Colonic mucosa (tissue), 4 donors: Measurements from ENCODE around the gene TPH1. TPM values are rescaled to one million over a fixed set of nuclear protein-coding genes. Genes with fewer than 3 reads are reported as not detected.

ENCODE experiments used
- DNase-seq: peaks from one replicate; pipeline ENCODE4 v3.0.0-alpha.2; 2020
- H3K27ac ChIP-seq: fragments of 200-600 bp; one replicate; pipeline ENCODE4 v1.8.0; 2021
- H3K27me3 ChIP-seq: fragments of 200-600 bp; one replicate; pipeline ENCODE4 v1.8.0; 2021
- H3K36me3 ChIP-seq: fragments of 200-600 bp; one replicate; pipeline ENCODE4 v1.8.0; 2021
- H3K4me1 ChIP-seq: fragments of 200-600 bp; one replicate; pipeline ENCODE4 v1.8.0; 2021; ENCODE audit warnings: mild to moderate bottlenecking
- H3K4me3 ChIP-seq: fragments of 200-600 bp; one replicate; pipeline ENCODE4 v1.8.0; 2021
- H3K9ac ChIP-seq, 2 donors: one replicate each; pipeline ENCODE4 v1.7.0; 2013; ENCODE audit warnings: control low read depth in 2 of 2, low read depth in 2 of 2, low read length in 2 of 2
- H3K9me3 ChIP-seq: fragments of 200-600 bp; one replicate; pipeline ENCODE4 v1.8.0; 2021
- intact Hi-C: fragments of 100-400 bp; cut with DNase I; formaldehyde crosslinking; loops from one replicate; pipeline ENCODE4 v1.14.1; 2022
- total RNA-seq, 2 donors: library from RNA; stranded (reverse); fragmentation: NEBNext Ultra II Directional in 1 of 2; extraction: Animal tissue kit (Norgen Biotek cat#: 25700) in 1 of 2; gene quantifications; one replicate each; pipeline ENCODE4 v1.2.1, GENCODE V29; 2021
- TF ChIP-seq, protein P1 (sequence below): fragments of 200-600 bp; IDR thresholded peaks from one replicate; pipeline ENCODE4 v1.8.0; 2022; ENCODE audit warnings: antibody characterized with exemption, mild to moderate bottlenecking
- donor health status: healthy.
- donor health status: DM: no; HTN: no; CAD: no.
- donor health status: DM: no; HTN: no; CAD: no.

TPH1 gene
- total RNA-seq, 2 donors from 2014 or later = 6.7 to 12.4 TPM

DNA sequence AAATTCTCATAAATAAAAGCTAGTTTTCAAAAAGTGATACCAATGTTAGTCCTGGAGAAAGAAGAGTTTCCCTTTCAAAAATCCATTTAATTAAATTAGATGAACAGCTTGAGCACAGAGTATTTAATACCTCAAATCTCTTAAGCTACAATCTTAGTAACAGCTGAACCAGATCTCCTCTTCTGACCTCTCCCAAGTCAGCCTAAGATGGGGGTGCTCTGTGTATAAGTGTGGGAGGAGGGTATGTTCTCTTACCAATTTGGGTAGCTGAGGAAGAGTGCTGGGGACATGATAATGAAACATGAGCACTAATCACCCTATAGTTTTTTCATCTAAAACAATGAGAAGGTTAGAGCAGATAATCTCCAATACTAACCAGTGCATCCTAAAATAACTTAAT is 9.6 kb downstream of the TPH1 start:
- Histone ChIP-seq H3K27me3 (no peaks in the 10 kb centered on the region), H3K4me1 (no peaks in the 10 kb centered on the region), H3K4me3 (no peak overlapping the region), H3K27ac (no peak overlapping the region), H3K9ac (no peak overlapping the region), H3K9me3 (no peaks in the 10 kb centered on the region), H3K36me3 (no peaks in the 10 kb centered on the region)
- intact Hi-C loops = no loop called here
- TF ChIP-seq, protein P1, sequence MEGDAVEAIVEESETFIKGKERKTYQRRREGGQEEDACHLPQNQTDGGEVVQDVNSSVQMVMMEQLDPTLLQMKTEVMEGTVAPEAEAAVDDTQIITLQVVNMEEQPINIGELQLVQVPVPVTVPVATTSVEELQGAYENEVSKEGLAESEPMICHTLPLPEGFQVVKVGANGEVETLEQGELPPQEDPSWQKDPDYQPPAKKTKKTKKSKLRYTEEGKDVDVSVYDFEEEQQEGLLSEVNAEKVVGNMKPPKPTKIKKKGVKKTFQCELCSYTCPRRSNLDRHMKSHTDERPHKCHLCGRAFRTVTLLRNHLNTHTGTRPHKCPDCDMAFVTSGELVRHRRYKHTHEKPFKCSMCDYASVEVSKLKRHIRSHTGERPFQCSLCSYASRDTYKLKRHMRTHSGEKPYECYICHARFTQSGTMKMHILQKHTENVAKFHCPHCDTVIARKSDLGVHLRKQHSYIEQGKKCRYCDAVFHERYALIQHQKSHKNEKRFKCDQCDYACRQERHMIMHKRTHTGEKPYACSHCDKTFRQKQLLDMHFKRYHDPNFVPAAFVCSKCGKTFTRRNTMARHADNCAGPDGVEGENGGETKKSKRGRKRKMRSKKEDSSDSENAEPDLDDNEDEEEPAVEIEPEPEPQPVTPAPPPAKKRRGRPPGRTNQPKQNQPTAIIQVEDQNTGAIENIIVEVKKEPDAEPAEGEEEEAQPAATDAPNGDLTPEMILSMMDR = no peak
- DNase-seq = no peak

DNA sequence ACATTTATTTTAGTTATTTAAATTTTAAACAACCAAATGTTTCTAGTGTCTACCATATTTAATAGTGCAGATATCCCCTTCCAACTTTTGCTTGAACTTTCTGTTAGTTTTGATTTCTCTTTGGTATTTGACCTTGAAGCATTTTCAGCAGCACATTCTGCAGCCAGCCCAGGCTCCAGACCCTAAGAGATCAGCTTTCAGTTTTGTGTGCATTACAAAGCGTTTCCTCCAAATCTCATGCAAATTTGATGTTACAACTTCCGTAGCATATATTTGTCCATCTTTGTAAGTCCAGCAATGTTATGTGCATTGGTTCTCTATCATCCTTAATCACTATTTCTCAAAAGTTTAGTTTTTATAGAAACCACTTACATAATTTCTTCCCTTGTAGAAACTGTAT is 18.6 kb downstream of the TPH1 start:
- no peaks in the 10 kb centered on the region for H3K27me3 ChIP-seq
- DNase-seq = no peak
- no peaks in the 10 kb centered on the region for H3K36me3 ChIP-seq
- TF ChIP-seq, protein P1 = no peak
- H3K27ac ChIP-seq = no peak overlapping the region
- H3K9me3 ChIP-seq = no peaks in the 10 kb centered on the region
- no peak overlapping the region for H3K9ac ChIP-seq
- no peak overlapping the region for H3K4me3 ChIP-seq
- intact Hi-C loops = no loop called here
- H3K4me1 ChIP-seq = no peaks in the 10 kb centered on the region

DNA sequence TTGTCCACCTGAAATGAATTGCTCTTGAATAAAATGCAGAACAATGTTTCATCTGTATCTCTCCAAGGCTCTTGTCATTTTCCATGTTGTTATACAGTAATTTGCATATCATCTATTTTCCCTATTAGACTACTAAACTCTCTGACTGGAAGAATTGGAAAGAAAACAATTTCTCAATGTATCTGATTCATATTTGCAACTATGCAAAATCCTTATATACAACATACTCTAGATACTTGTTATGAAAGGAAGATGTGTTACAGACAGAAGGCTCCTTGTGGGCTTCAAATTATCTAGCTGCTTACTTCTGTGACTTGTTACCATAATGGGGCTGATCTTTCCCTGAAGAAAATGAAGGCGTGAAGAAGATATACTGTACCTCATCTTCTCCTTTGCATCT is 23.6 kb downstream of the TPH1 start:
- intact Hi-C loops = no loop called here
- Histone ChIP-seq H3K9ac (no peak overlapping the region), H3K9me3 (no peaks in the 10 kb centered on the region), H3K4me1 (no peaks in the 10 kb centered on the region), H3K27ac (no peak overlapping the region), H3K36me3 (no peaks in the 10 kb centered on the region), H3K27me3 (no peaks in the 10 kb centered on the region), H3K4me3 (no peak overlapping the region)
- no peak for DNase-seq
- TF ChIP-seq, protein P1 = no peak

DNA sequence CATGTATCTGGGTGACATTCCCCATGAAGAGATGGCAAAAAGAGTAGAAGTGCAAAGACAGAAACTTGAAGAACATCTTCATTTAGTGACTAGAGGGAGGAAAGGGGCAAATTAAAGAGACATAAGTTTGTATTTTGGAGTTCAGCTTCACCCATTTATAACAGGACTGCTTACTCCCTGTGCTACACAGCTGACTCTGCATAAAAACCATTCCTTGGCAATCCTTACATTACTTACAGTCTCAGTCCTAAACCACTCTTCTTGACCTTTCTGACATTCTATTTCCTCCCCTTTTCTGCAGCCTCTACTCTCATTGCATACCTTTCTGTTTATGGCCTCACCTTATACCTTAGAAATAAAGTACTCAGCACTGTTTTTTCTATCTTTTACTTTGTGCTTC is 26.4 kb downstream of the TPH1 start:
- TF ChIP-seq, protein P1 = no peak
- Histone ChIP-seq H3K4me1 (no peaks in the 10 kb centered on the region), H3K27me3 (no peaks in the 10 kb centered on the region), H3K36me3 (no peaks in the 10 kb centered on the region), H3K4me3 (no peak overlapping the region), H3K9ac (no peak overlapping the region), H3K27ac (no peak overlapping the region), H3K9me3 (no peaks in the 10 kb centered on the region)
- no peak for DNase-seq
- intact Hi-C loops = no loop called here

DNA sequence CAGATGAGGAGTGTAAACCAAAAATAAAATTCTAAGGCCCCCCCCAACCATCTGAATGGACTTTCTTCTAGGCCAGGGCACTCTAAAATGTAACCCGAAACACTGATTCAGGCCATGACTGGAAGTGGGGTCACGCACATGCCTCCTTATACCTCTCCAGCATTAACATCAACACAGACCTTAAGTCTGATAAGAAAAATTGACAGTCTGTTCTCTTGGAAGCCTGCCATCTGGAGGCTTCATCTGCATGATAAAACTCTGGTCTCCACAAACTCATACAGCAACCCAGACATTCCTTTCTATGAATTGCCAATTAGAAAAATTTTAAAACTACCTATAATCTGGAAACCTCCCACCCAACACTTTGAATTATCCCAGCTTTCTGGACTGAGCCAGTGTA is 29.3 kb downstream of the TPH1 start:
- Histone ChIP-seq H3K4me3 (no peak overlapping the region), H3K9ac (no peak overlapping the region), H3K27ac (no peak overlapping the region), H3K36me3 (no peaks in the 10 kb centered on the region), H3K27me3 (no peaks in the 10 kb centered on the region), H3K4me1 (no peaks in the 10 kb centered on the region), H3K9me3 (no peaks in the 10 kb centered on the region)
- TF ChIP-seq, protein P1 = no peak
- intact Hi-C loops = no loop called here
- no peak for DNase-seq

DNA sequence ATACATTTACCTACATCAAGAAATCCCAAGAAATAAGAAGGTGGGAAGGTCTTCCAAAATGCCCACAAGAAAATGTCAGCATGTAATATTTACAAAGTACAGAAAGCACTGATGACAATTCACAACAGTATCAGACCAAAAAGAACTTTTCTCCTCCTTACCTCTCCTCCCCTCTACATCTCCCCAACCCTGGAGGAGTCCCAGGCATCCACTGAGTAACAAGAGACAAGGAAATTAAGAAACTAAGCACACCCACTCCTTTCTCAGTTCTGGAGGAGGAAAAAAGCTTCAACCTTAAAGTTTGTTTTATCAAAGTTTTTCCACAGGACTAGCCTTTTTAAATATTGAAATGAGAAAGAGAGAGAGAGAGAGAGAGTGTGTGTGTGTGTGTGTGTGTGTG is 31.2 kb downstream of the TPH1 start:
- TF ChIP-seq, protein P1 = no peak
- no peak overlapping the region for H3K9ac ChIP-seq
- no peaks in the 10 kb centered on the region for H3K4me1 ChIP-seq
- no peak overlapping the region for H3K27ac ChIP-seq
- intact Hi-C loops = no loop called here
- no peak overlapping the region for H3K4me3 ChIP-seq
- H3K36me3 ChIP-seq = no peaks in the 10 kb centered on the region
- no peaks in the 10 kb centered on the region for H3K9me3 ChIP-seq
- DNase-seq = no peak
- H3K27me3 ChIP-seq = no peaks in the 10 kb centered on the region
